ENCODE data around the gene ATXN10.

ATXN10 gene

GRCh38 chr22:45804319-45804985 lies 132.8 kb downstream of the ATXN10 start:
- H3F3A ChIP-seq (ENCODE audit: control insufficient read depth, insufficient read depth): no peaks in the 10 kb centered on the region
- no peak overlapping the region for H3K27ac ChIP-seq (ENCODE audit: low read depth, low read length)
- no peaks in the 10 kb centered on the region for H3K4me1 ChIP-seq (ENCODE audit: control insufficient read depth, low read length)
- no peaks in the 10 kb centered on the region for H4K20me1 ChIP-seq (ENCODE audit: control insufficient read depth, insufficient read depth, low read depth, low read length)
- H3K27me3 ChIP-seq (ENCODE audit: control insufficient read depth, low read length): no peaks in the 10 kb centered on the region
- TF ChIP-seq CTCF (IDR thresholded peaks at IDR 0.05; ENCODE audit: low read depth, low read length, poor library complexity, severe bottlenecking) (no peak), EZH2phosphoT487 (IDR thresholded peaks at IDR 0.05; ENCODE audit: borderline replicate concordance, low read length) (no peak)
- no peaks in the 10 kb centered on the region for H3K9me2 ChIP-seq (replicated peaks; ENCODE audit: control insufficient read depth, low read length)
- H3K9me3 ChIP-seq (ENCODE audit: control insufficient read depth, insufficient read depth, low read length): no peaks in the 10 kb centered on the region
- no peak overlapping the region for H3K4me2 ChIP-seq (ENCODE audit: low read length)
- H3K4me3 ChIP-seq (ENCODE audit: low read length): no peak overlapping the region
- peaks cover 40% of the 10 kb centered on the region for H3K36me3 ChIP-seq (ENCODE audit: control insufficient read depth, low read length)
- peaks cover 4% of the 10 kb centered on the region; the same call in 1 of the 2 replicates for H3K79me2 ChIP-seq (ENCODE audit: control insufficient read depth, low read length)

- TF ChIP-seq EZH2phosphoT487 (IDR thresholded peaks at IDR 0.05; ENCODE audit: borderline replicate concordance, low read length) (no peak), CTCF (IDR thresholded peaks at IDR 0.05; ENCODE audit: low read depth, low read length, poor library complexity, severe bottlenecking) (no peak)
- Histone ChIP-seq H3K9me3 (ENCODE audit: control insufficient read depth, insufficient read depth, low read length) (no peaks in the 10 kb centered on the region), H3K4me1 (ENCODE audit: control insufficient read depth, low read length) (no peaks in the 10 kb centered on the region), H3K27me3 (ENCODE audit: control insufficient read depth, low read length) (no peaks in the 10 kb centered on the region), H3K36me3 (ENCODE audit: control insufficient read depth, low read length) (peaks cover 38% of the 10 kb centered on the region), H3K27ac (ENCODE audit: low read depth, low read length) (no peak overlapping the region), H3K79me2 (ENCODE audit: control insufficient read depth, low read length) (peaks cover 4% of the 10 kb centered on the region; the same call in 1 of the 2 replicates), H3K4me2 (ENCODE audit: low read length) (no peak overlapping the region), H3K9me2 (replicated peaks; ENCODE audit: control insufficient read depth, low read length) (no peaks in the 10 kb centered on the region), H3K4me3 (ENCODE audit: low read length) (no peak overlapping the region), H4K20me1 (ENCODE audit: control insufficient read depth, insufficient read depth, low read depth, low read length) (no peaks in the 10 kb centered on the region), H3F3A (ENCODE audit: control insufficient read depth, insufficient read depth) (no peaks in the 10 kb centered on the region)
Observed at GRCh38 chr22:45804986-45805325, 133.3 kb downstream of the ATXN10 start.

GRCh38 chr22:45805413-45805812 lies 133.8 kb downstream of the ATXN10 start:
- Histone ChIP-seq H3K27me3 (ENCODE audit: control insufficient read depth, low read length) (no peaks in the 10 kb centered on the region), H3K79me2 (ENCODE audit: control insufficient read depth, low read length) (peaks cover 4% of the 10 kb centered on the region; the same call in 1 of the 2 replicates), H3K27ac (ENCODE audit: low read depth, low read length) (no peak overlapping the region), H3F3A (ENCODE audit: control insufficient read depth, insufficient read depth) (no peaks in the 10 kb centered on the region), H3K9me2 (replicated peaks; ENCODE audit: control insufficient read depth, low read length) (no peaks in the 10 kb centered on the region), H3K9me3 (ENCODE audit: control insufficient read depth, insufficient read depth, low read length) (no peaks in the 10 kb centered on the region), H3K4me3 (ENCODE audit: low read length) (no peak overlapping the region), H3K36me3 (ENCODE audit: control insufficient read depth, low read length) (peaks cover 38% of the 10 kb centered on the region), H3K4me2 (ENCODE audit: low read length) (no peak overlapping the region), H3K4me1 (ENCODE audit: control insufficient read depth, low read length) (no peaks in the 10 kb centered on the region), H4K20me1 (ENCODE audit: control insufficient read depth, insufficient read depth, low read depth, low read length) (no peaks in the 10 kb centered on the region)
- TF ChIP-seq CTCF (IDR thresholded peaks at IDR 0.05; ENCODE audit: low read depth, low read length, poor library complexity, severe bottlenecking) (no peak), EZH2phosphoT487 (IDR thresholded peaks at IDR 0.05; ENCODE audit: borderline replicate concordance, low read length) (no peak)

Measured in DOHH2 (cell line).